ENCODE results near the gene SPTLC2. TPM values are rescaled to one million over a fixed set of nuclear protein-coding genes. Genes with fewer than 3 reads are reported as not detected.

SPTLC2 gene
- total RNA-seq, 1 experiment from 2014 or later = 44.7 TPM

DNA sequence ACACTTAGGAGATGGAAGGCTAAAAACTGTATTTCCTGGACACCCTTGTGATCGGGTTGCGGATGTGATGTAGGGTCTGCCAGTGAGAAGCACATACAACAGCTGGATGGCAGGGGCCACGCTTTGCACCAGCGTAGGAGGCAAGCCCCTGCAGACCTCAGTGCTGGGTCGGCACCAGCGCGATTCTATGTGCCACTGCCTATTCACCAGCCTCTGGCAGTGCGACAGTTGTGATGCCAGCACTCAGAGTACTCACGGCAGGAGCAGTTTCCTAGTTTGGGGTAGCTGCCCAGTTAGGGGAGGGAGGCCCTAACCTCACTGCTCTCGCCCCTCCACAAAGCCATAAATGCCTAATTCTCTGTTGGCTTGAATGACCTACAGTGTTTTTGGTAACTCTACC, 31.6 kb downstream of the SPTLC2 start:
- H3K9ac ChIP-seq (ENCODE audit: low read length) = no peak overlapping the region
- no TSS peak for BruUV-seq (replicated peaks)
- no peaks in the 10 kb centered on the region for H3K9me3 ChIP-seq (ENCODE audit: control insufficient read depth in 1 of 2, insufficient read depth in 1 of 2, low read depth in 1 of 2, low read length in 2 of 2)
- no peaks in the 10 kb centered on the region for H3K9me2 ChIP-seq (ENCODE audit: insufficient read depth)
- no peaks in the 10 kb centered on the region for H3K36me3 ChIP-seq (ENCODE audit: control insufficient read depth in 1 of 2, insufficient read depth in 2 of 2, low read length in 2 of 2)
- H3K27ac ChIP-seq (ENCODE audit: low read depth, low read length) = no peak overlapping the region
- H3K4me3 ChIP-seq (replicated peaks in 1 of 2; ENCODE audit: low read depth in 1 of 2, low read length in 2 of 2) = no peak overlapping the region
- peaks cover 0 to 10% of the 10 kb centered on the region in 2 experiments; a peak in 1 of 4 replicates for H3K4me1 ChIP-seq (ENCODE audit: control insufficient read depth in 1 of 2, insufficient read depth in 2 of 2, low read length in 2 of 2)
- peaks cover 4% of the 10 kb centered on the region; the same call in 1 of the 2 replicates for H4K20me1 ChIP-seq (ENCODE audit: insufficient read depth)
- ChIA-PET CTCF (no interaction called here), POLR2A (no interaction called here), RAD21 (ENCODE audit: low non-redundant PET in 1 of 2, low total read pairs in 2 of 2, uncharacterized antibody in 2 of 2, unreplicated experiment in 2 of 2) (no interaction called here)
- peaks cover 88% of the 10 kb centered on the region for H3K79me2 ChIP-seq (ENCODE audit: insufficient read depth, low read length)
- ATAC-seq (no peak), DNase-seq (ENCODE audit: low read depth, low spot score) (no peak)
- no peak for TF ChIP-seq SP1 (IDR thresholded peaks at IDR 0.05; ENCODE audit: low read depth)
- TF ChIP-seq, protein P1, sequence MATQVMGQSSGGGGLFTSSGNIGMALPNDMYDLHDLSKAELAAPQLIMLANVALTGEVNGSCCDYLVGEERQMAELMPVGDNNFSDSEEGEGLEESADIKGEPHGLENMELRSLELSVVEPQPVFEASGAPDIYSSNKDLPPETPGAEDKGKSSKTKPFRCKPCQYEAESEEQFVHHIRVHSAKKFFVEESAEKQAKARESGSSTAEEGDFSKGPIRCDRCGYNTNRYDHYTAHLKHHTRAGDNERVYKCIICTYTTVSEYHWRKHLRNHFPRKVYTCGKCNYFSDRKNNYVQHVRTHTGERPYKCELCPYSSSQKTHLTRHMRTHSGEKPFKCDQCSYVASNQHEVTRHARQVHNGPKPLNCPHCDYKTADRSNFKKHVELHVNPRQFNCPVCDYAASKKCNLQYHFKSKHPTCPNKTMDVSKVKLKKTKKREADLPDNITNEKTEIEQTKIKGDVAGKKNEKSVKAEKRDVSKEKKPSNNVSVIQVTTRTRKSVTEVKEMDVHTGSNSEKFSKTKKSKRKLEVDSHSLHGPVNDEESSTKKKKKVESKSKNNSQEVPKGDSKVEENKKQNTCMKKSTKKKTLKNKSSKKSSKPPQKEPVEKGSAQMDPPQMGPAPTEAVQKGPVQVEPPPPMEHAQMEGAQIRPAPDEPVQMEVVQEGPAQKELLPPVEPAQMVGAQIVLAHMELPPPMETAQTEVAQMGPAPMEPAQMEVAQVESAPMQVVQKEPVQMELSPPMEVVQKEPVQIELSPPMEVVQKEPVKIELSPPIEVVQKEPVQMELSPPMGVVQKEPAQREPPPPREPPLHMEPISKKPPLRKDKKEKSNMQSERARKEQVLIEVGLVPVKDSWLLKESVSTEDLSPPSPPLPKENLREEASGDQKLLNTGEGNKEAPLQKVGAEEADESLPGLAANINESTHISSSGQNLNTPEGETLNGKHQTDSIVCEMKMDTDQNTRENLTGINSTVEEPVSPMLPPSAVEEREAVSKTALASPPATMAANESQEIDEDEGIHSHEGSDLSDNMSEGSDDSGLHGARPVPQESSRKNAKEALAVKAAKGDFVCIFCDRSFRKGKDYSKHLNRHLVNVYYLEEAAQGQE (IDR thresholded peaks at IDR 0.05; ENCODE audit: low read depth) = no peak
- TF ChIP-seq CBX3 (IDR thresholded peaks at IDR 0.05; ENCODE audit: low read depth) = no peak
- no peaks in the 10 kb centered on the region for H3K27me3 ChIP-seq (ENCODE audit: insufficient read depth, low read length)
- H2AFZ ChIP-seq (ENCODE audit: low read depth, low read length, poor library complexity, severe bottlenecking) = no peak overlapping the region
- no peak overlapping the region for H3K4me2 ChIP-seq (ENCODE audit: low read length)
- intact Hi-C loops (cut with micrococcal nuclease) = no loop called here

DNA sequence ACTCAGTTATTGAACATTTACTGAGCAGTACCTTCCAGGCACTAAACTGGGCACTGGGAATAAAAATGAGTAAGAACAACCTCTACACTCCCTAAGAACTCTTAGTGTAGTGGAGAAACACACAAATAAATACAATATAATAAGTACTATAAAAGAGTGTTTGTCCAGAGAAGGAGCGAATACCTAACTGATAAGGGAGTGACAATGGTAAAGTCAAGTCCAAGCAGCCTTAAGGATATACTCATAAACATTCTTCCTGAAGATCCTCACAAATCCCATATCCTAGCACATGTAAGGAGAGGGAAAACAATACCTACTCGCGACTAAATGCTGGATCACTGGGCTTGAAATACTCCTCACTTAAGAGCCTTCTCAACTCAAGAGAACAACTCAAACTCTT, 32.8 kb downstream of the SPTLC2 start:
- Histone ChIP-seq H3K4me2 (ENCODE audit: low read length) (no peak overlapping the region), H3K4me3 (replicated peaks in 1 of 2; ENCODE audit: low read depth in 1 of 2, low read length in 2 of 2) (no peak overlapping the region), H3K79me2 (ENCODE audit: insufficient read depth, low read length) (peaks cover 95% of the 10 kb centered on the region), H3K9me2 (ENCODE audit: insufficient read depth) (no peaks in the 10 kb centered on the region), H3K9ac (ENCODE audit: low read length) (no peak overlapping the region), H4K20me1 (ENCODE audit: insufficient read depth) (peaks cover 4% of the 10 kb centered on the region; the same call in 1 of the 2 replicates), H2AFZ (ENCODE audit: low read depth, low read length, poor library complexity, severe bottlenecking) (no peak overlapping the region), H3K4me1 (ENCODE audit: control insufficient read depth in 1 of 2, insufficient read depth in 2 of 2, low read length in 2 of 2) (peaks cover 0 to 10% of the 10 kb centered on the region in 2 experiments; a peak in 1 of 4 replicates), H3K36me3 (ENCODE audit: control insufficient read depth in 1 of 2, insufficient read depth in 2 of 2, low read length in 2 of 2) (no peaks in the 10 kb centered on the region), H3K27me3 (ENCODE audit: insufficient read depth, low read length) (no peaks in the 10 kb centered on the region), H3K27ac (ENCODE audit: low read depth, low read length) (no peak overlapping the region), H3K9me3 (ENCODE audit: control insufficient read depth in 1 of 2, insufficient read depth in 1 of 2, low read depth in 1 of 2, low read length in 2 of 2) (no peaks in the 10 kb centered on the region)
- BruUV-seq (replicated peaks) = no TSS peak
- ChIA-PET RAD21 (ENCODE audit: low non-redundant PET in 1 of 2, low total read pairs in 2 of 2, uncharacterized antibody in 2 of 2, unreplicated experiment in 2 of 2) (no interaction called here), CTCF (no interaction called here), POLR2A (no interaction called here)
- ATAC-seq (no peak), DNase-seq (ENCODE audit: low read depth, low spot score) (no peak)
- intact Hi-C loops (cut with micrococcal nuclease) = no loop called here
- TF ChIP-seq, protein P2, sequence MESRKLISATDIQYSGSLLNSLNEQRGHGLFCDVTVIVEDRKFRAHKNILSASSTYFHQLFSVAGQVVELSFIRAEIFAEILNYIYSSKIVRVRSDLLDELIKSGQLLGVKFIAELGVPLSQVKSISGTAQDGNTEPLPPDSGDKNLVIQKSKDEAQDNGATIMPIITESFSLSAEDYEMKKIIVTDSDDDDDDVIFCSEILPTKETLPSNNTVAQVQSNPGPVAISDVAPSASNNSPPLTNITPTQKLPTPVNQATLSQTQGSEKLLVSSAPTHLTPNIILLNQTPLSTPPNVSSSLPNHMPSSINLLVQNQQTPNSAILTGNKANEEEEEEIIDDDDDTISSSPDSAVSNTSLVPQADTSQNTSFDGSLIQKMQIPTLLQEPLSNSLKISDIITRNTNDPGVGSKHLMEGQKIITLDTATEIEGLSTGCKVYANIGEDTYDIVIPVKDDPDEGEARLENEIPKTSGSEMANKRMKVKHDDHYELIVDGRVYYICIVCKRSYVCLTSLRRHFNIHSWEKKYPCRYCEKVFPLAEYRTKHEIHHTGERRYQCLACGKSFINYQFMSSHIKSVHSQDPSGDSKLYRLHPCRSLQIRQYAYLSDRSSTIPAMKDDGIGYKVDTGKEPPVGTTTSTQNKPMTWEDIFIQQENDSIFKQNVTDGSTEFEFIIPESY (IDR thresholded peaks at IDR 0.05; ENCODE audit: extremely low read depth, insufficient replicate concordance, low read length) = no peak
- TF ChIP-seq SRF (IDR thresholded peaks at IDR 0.05; ENCODE audit: low read depth) = no peak
- no peak for TF ChIP-seq SIN3A (IDR thresholded peaks at IDR 0.05; ENCODE audit: low read depth)
- no peak for TF ChIP-seq SP1 (IDR thresholded peaks at IDR 0.05; ENCODE audit: low read depth)
- TF ChIP-seq CTCF (IDR thresholded peaks at IDR 0.05 in 2 of 3, conservative IDR thresholded peaks at IDR 0.05 in 1 of 3; ENCODE audit: borderline replicate concordance in 1 of 3, insufficient read depth in 1 of 3, low read depth in 2 of 3, low read length in 2 of 3) = no peak
- no peak for TF ChIP-seq ZFX (IDR thresholded peaks at IDR 0.05)
